Liver (tissue), 9 donors: ENCODE data around the gene ANKRD6. TPM values are rescaled to one million over a fixed set of nuclear protein-coding genes. Genes with fewer than 3 reads are reported as not detected.

Experiments used
- DNase-seq: peaks from one replicate; pipeline ENCODE4 v3.0.0-alpha.2; 2017; ENCODE audit warnings: low spot score
- H3K27ac ChIP-seq, 2 donors: one replicate each; pipeline ENCODE4 v1.7.0; 2013; ENCODE audit warnings: inconsistent platforms in 2 of 2, low read length in 2 of 2, control low read depth in 1 of 2, low read depth in 1 of 2, mild to moderate bottlenecking in 1 of 2
- H3K27me3 ChIP-seq, 4 donors: one replicate each; pipeline versions ENCODE4 v1.6.1 to v1.7.0; 2013; ENCODE audit warnings: low read length in 3 of 4, inconsistent platforms in 1 of 4, mild to moderate bottlenecking in 1 of 4, moderate library complexity in 1 of 4; ENCODE audit not compliant: control insufficient read depth in 4 of 4, insufficient read depth in 4 of 4
- H3K36me3 ChIP-seq, 4 donors: one replicate each; pipeline versions ENCODE4 v1.6.1 to v1.7.0; 2013; ENCODE audit warnings: low read length in 3 of 4, mild to moderate bottlenecking in 3 of 4, low read depth in 1 of 4, moderate library complexity in 1 of 4; ENCODE audit not compliant: control insufficient read depth in 4 of 4, insufficient read depth in 3 of 4
- H3K4me1 ChIP-seq, 4 donors: one replicate each; pipeline versions ENCODE4 v1.6.1 to v1.7.0; 2013; ENCODE audit warnings: low read length in 3 of 4, mild to moderate bottlenecking in 3 of 4, moderate library complexity in 1 of 4; ENCODE audit not compliant: control insufficient read depth in 4 of 4, insufficient read depth in 4 of 4
- H3K4me3 ChIP-seq, 3 donors: one replicate each; pipeline versions ENCODE4 v1.6.1 to v1.7.0; 2013; ENCODE audit warnings: low read length in 3 of 3, control low read depth in 1 of 3, low read depth in 1 of 3, mild to moderate bottlenecking in 1 of 3
- H3K9ac ChIP-seq, 2 donors: one replicate each; pipeline ENCODE4 v1.7.0; 2013; ENCODE audit warnings: low read length in 2 of 2, mild to moderate bottlenecking in 2 of 2, moderate library complexity in 2 of 2, control low read depth in 1 of 2, low read depth in 1 of 2
- H3K9me3 ChIP-seq, 4 donors: one replicate each; pipeline versions ENCODE4 v1.6.1 to v1.7.0; 2013; ENCODE audit warnings: low read length in 3 of 4; ENCODE audit not compliant: control insufficient read depth in 4 of 4
- ATF3 ChIP-seq: IDR thresholded peaks from 2 replicates; pipeline ENCODE4 v1.6.1; 2016; ENCODE audit warnings: antibody characterized with exemption
- CTCF ChIP-seq: fragments of 150-350 bp; IDR thresholded peaks from 2 replicates; pipeline ENCODE4 v1.5.1; 2017; ENCODE audit warnings: improper control_type of control experiment, low read depth, low read length; ENCODE audit not compliant: missing input control
- EGR1 ChIP-seq, 2 donors: IDR thresholded peaks; 2 replicates each; pipeline ENCODE4 v1.6.1; 2016 to 2018; ENCODE audit warnings: antibody characterized with exemption in 2 of 2, low read depth in 2 of 2
- FOXA2 ChIP-seq: IDR thresholded peaks from 2 replicates; pipeline ENCODE4 v1.6.1; 2016; ENCODE audit warnings: antibody characterized with exemption
- GABPA ChIP-seq, 2 donors: IDR thresholded peaks in 1 of 2; conservative IDR thresholded peaks in 1 of 2; 2 replicates each; pipeline ENCODE4 v1.6.1; 2016; ENCODE audit warnings: antibody characterized with exemption in 2 of 2, mild to moderate bottlenecking in 1 of 2, moderate library complexity in 1 of 2
- HNF4A ChIP-seq, 2 donors: conservative IDR thresholded peaks; 2 replicates each; pipeline ENCODE4 v1.6.1; 2016; ENCODE audit warnings: antibody characterized with exemption in 2 of 2, mild to moderate bottlenecking in 2 of 2
- HNF4G ChIP-seq: IDR thresholded peaks from 2 replicates; pipeline ENCODE4 v1.6.1; 2016; ENCODE audit warnings: antibody characterized with exemption
- JUND ChIP-seq, 2 donors: IDR thresholded peaks; 2 replicates each; pipeline ENCODE4 v1.6.1; 2016; ENCODE audit warnings: antibody characterized with exemption in 2 of 2
- MAX ChIP-seq: IDR thresholded peaks from 2 replicates; pipeline ENCODE4 v1.6.1; 2016; ENCODE audit warnings: antibody characterized with exemption
- NR2F2 ChIP-seq: IDR thresholded peaks from 2 replicates; pipeline ENCODE4 v1.6.1; 2016; ENCODE audit warnings: antibody characterized with exemption
- REST ChIP-seq: IDR thresholded peaks from 2 replicates; pipeline ENCODE4 v1.6.1; 2016; ENCODE audit warnings: antibody characterized with exemption, mild to moderate bottlenecking
- RXRA ChIP-seq, 2 donors: IDR thresholded peaks; 2 replicates each; pipeline ENCODE4 v1.6.1; 2017 to 2018; ENCODE audit warnings: antibody characterized with exemption in 2 of 2, mild to moderate bottlenecking in 1 of 2
- SP1 ChIP-seq: IDR thresholded peaks from 2 replicates; pipeline ENCODE4 v1.6.1; 2018; ENCODE audit warnings: antibody characterized with exemption, mild to moderate bottlenecking
- YY1 ChIP-seq: IDR thresholded peaks from 2 replicates; pipeline ENCODE4 v1.6.1; 2016; ENCODE audit warnings: antibody characterized with exemption, mild to moderate bottlenecking
- WGBS: extraction: QIAGEN DNeasy Blood & Tissue Kit; methylation state at CpG from one replicate; pipeline ENCODE4 v1.1.7; 2013; 5-methylcytosine and 5-hydroxymethylcytosine counted together
- polyA plus RNA-seq, 2 donors: library from polyadenylated mRNA; stranded (reverse) in 1 of 2; unstranded in 1 of 2; fragments of 200-250 nt in 1 of 2; fragments of >200 nt in 1 of 2; fragmentation: Nextera tagmentation in 1 of 2; extraction: Ambion mirVana in 1 of 2; gene quantifications; one replicate each; pipeline versions ENCODE4 v1.2.1 to v1.2.3, GENCODE V29; 2013 to 2015
- total RNA-seq, 2 donors: library from RNA; depleted of rRNA; stranded (reverse); fragments of >200 nt; gene quantifications; one replicate each; pipeline ENCODE4 v1.2.3, GENCODE V29; 2014
- donor health status: healthy.
- donor health status: healthy.
- donor health status: healthy.
- donor health status: healthy.
- donor health status: healthy.

The ANKRD6 gene
- total and polyA plus RNA-seq, 4 donors, result 2.9 to 9.2 (median 3.8) TPM

GRCh38 chr6:89526563-89526869 is 93.6 kb downstream of the ANKRD6 start (continued):
- TF ChIP-seq ATF3, result no peak
- TF ChIP-seq CTCF, result no peak

- Histone ChIP-seq H3K9me3 (peaks cover 0 to 1% (median 0%) of the 10 kb centered on the region in 4 donors), H3K4me1 (no peaks in the 10 kb centered on the region), H3K36me3 (no peaks in the 10 kb centered on the region), H3K27me3 (no peaks in the 10 kb centered on the region), H3K27ac (no peak overlapping the region), H3K4me3 (no peak overlapping the region), H3K9ac (no peak overlapping the region)
- 94% methylated on average over 2 of the region's 2 CpGs for WGBS
- TF ChIP-seq EGR1 (IDR thresholded peaks at IDR 0.05; ENCODE audit: low read depth in 2 of 2) (no peak), CTCF (no peak), GABPA (IDR thresholded peaks at IDR 0.05 in 1 of 2, conservative IDR thresholded peaks at IDR 0.05 in 1 of 2) (no peak), HNF4A (conservative IDR thresholded peaks at IDR 0.05) (no peak), SP1 (no peak), YY1 (no peak), RXRA (IDR thresholded peaks at IDR 0.05) (no peak), FOXA2 (no peak), JUND (IDR thresholded peaks at IDR 0.05) (no peak), NR2F2 (no peak), ATF3 (no peak), HNF4G (no peak), REST (no peak), MAX (no peak)
- DNase-seq, result no peak
These were observed 94.7 kb downstream of the ANKRD6 start for GRCh38 chr6:89527634-89528033.
